HG03432 (cell line): ENCODE results near the gene TFCP2.
A peak's percentile ranks its signal among the peaks of the same experiment; 100 is the strongest.
"Not testable (repeated sequence)": the region's sequence is repeated elsewhere in the genome, so short reads cannot be mapped to it uniquely, and the experiment has no call there.

ENCODE experiments used
- ATAC-seq: cut with Tn5 transposase; IDR thresholded peaks from one replicate; pipeline ENCODE4 v1.9.1; 2021; ENCODE audit warnings: mild to moderate bottlenecking, moderate library complexity; ENCODE audit not compliant: unreplicated experiment

The TFCP2 gene

GRCh38 chr12:51172515-51173431 is at the start of gene TFCP2:
Gene TFCP2, minus strand, starts transcription at chr12:51173135. Its CDS starts 713 bp downstream, at chr12:51172422.
- ATAC-seq: peak; percentile 94

DNA sequence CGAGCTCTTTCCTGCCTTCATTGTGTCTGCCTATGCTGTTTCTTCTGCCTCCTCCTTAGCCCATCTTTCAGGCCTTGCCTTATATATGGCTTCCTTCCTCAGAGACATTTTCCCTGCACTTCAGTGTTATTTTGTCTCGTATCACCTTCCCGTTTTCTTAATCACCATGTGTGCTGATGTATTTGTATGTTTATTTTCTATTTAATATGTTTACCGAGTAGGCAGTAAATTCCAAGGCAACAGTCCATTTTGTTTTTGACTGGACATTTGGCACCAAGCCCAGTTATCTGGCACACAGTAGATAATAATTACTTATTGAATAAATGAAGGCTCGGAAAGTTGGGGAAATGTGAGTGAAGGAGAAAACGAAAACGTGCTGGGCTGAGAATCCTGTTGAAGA is 49.5 kb upstream of the TFCP2 start:
- no peak for ATAC-seq

GRCh38 chr12:51219857-51220256 is 46.9 kb upstream of the TFCP2 start:
- ATAC-seq: not testable (repeated sequence)

DNA sequence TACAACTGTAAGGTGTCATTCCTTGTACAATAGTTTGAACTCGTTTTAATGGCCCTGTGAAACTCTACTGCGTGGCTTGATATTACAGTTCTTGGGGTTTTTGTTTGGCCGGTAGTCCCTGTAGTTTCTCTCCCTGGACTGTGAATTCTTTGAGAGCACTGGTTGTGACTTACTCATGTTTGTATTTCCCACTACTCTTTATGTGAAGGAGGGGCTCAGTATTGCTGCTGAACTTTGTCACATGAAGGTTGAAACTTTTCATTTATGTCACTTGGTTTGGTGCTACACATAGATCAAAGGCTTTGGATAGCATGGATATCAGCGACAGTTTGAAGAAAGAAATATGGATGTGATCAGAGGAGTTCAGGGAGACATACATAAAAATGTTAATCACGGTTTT is 46.4 kb upstream of the TFCP2 start:
- ATAC-seq: no peak

DNA sequence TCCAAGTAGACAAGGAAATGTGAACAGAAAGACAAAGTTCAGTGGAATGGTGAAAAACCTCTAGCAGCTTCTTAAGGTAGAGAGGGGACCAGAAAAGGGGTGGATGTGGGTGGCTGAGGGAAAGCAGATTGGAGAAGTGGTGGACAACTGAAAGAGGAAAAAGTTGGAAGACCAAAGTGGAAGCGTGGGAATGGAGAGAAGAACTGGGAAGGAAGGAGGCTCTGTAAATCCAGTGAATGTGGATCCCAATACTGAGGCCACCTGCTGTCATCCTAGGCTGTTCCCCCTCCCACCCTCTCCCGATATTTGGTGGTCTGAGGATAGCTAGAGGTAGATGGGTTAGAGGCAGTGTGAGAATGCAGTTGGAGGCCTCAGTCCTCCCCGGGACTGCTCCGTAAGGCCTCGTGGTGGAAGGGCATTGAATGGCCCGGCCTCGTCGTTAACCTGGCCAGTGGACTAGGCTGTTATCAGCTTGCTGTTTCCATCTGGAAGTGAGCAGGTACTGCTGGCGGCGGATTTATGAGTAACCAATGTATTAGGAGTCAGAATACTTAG is 45.7 kb upstream of the TFCP2 start:
- ATAC-seq: no peak

- peak; percentile 74 for ATAC-seq
Observed at GRCh38 chr12:51217968-51218606, 45.2 kb upstream of the TFCP2 start, which contains the start of gene POU6F1. Gene POU6F1, minus strand, starts transcription at chr12:51218062. Its CDS starts 11,226 bp downstream, at chr12:51206836.

GRCh38 chr12:51217133-51217967 is 44.4 kb upstream of the TFCP2 start:
- ATAC-seq: peak; percentile 48

DNA sequence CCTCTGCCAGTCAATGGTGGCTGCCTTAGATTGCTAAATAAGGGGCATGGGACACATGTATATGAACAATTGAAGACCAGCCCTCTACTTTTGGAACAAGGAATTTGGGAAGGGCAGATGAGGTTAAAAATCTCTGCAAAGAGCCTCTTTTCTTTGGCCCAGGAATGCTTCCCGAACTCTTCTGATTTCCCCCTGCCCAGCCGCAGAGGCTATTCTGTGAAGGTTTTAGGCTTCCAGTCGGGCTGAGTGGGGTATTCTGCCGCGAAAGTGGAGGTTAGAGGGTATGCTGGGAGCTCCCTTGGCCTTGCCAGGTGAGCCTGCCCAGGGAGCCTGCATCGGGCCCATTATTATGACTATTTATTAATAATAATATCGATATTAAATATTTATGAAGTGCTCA is 43.7 kb upstream of the TFCP2 start:
- no peak for ATAC-seq

- no peak for ATAC-seq
Observed at GRCh38 chr12:51214895-51215294, 42.0 kb upstream of the TFCP2 start.

DNA sequence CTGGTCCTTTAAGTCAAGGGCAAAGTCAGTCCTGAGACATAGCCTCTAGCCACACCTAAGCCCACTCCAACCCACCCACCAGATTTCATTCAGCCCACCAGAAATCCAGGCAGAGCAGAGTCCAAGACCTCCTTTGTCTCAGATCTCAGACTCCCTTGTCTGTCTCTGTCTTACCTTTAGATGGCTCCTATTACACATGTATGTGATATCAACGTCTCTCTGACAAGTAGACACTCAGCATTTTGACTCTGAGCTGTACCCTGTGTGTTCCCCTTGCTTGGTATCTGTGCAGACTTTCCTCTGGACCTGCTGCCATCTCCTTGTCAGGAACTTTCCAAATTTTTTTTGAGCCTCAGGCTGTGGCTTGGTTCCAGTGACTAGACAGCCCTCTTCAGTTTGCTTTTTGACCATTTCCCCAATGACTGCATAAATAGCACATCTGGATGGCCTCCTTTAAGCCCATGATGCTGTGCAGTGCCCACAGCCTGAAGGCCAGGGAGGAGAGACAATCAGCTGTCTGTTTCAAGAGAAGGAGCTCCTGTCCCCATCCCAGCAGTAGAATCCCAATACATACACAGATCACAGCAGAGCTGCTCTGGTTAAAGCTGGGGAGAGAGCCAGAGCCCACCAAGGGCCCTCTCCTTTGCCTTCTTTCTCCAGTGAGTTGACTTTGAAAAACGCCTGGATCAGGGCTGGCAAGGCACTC is 37.9 kb upstream of the TFCP2 start:
- no peak for ATAC-seq

DNA sequence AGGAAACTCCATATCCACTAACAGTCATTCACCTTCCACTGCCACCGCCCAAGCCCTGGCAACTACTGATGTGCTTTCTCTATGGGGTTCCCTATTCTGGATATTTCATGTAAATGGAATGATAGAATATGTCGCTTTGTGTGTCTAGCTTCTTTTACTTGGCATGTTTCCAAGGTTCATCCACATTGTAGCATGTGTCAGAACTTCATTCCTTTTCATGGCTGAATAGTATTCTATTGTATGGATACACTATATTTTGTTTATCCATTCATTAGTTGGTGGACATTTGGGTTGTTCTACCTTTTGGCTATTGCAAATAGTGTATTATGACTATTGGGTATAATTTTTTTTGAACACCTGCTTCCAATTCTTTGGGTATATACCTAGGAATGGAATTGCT is 36.3 kb upstream of the TFCP2 start:
- no peak for ATAC-seq

- no peak for ATAC-seq
Observed at GRCh38 chr12:51208016-51208660, 35.2 kb upstream of the TFCP2 start.

DNA sequence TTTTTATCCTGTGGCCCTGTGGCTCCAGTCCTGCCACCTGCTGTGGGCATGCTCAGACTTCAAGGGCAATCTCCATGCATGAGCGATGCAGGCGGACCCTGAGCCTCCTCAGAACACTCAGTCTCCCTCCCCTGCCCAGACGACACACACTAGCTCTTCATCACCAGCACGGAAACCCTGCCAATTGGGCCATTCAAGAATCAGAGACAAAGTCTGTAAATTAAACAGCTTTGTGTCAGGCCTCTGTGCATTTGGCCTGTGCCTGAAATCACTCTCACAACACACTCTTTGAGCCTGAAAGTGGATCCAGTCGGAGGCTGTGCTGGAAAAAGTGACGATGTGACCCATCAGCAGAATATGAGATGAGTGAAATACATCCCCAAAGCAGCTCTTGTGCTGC is 32.4 kb upstream of the TFCP2 start:
- no peak for ATAC-seq

DNA sequence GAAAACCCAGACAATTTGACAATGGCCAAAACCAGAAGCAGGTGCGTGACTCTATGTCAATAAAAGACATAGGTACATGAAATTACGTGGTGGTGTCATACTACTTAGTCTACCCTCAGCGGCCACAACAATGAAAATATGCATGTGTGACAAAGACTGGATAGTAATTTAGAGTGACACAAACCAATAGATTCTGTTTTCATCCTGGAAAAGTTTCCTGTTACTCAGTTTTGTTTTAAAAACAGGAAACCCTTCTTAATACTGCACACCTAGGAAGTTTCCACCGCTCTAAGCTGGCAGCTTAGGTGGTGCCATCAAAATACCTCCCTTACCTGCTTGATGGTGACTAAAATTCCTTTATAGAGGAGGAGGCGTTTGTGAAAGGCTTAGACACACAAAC is 29.8 kb upstream of the TFCP2 start:
- ATAC-seq: no peak

GRCh38 chr12:51200806-51201205 is 27.9 kb upstream of the TFCP2 start:
- ATAC-seq: no peak

DNA sequence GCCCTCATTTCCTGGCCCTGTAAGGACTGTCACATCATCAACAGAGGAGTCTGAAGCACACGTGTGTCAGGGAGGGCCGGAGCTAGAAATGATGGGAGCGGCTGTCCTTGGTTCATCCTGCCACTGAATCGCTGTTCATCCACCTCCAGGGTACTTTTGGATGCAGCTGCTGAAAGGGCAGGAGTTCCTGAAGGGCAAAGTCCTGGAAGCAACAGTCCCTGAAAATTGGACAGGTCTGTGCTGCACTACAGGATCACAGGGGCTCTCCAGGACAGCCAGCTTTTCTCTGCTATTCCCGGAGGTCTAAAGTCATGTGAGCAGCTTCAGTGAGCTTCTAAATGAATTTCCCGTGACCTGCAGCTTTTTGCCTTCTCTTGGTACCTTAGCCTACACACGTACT is 27.2 kb upstream of the TFCP2 start:
- ATAC-seq: no peak

DNA sequence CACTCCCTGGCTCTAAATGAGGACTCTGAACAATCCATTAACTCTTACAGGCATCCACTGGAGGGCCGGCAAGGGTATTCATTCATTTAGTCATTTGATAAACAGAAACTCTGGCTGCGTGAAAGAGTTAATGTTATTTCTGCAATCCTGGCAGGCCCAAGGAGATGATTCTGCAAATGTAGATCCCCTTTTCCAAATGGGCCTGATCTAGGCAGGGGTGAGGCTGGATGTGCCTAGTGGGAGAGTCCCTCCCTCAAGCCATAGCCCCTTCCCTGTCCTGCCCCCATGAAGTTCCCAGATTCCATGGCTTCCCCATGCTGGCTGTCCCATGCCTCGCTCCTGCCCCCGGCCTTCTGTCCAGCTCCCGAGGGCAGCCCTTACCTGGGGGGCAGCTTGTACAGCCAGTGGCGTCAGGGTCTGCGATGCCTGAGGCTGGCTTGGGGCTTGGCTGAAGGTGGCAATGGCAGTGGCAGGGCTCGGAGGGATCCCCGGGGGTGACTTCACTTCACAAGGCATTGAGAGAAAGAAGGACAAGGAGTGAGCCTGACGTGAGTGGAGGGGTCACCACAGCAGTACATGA is 26.5 kb upstream of the TFCP2 start:
- no peak for ATAC-seq

DNA sequence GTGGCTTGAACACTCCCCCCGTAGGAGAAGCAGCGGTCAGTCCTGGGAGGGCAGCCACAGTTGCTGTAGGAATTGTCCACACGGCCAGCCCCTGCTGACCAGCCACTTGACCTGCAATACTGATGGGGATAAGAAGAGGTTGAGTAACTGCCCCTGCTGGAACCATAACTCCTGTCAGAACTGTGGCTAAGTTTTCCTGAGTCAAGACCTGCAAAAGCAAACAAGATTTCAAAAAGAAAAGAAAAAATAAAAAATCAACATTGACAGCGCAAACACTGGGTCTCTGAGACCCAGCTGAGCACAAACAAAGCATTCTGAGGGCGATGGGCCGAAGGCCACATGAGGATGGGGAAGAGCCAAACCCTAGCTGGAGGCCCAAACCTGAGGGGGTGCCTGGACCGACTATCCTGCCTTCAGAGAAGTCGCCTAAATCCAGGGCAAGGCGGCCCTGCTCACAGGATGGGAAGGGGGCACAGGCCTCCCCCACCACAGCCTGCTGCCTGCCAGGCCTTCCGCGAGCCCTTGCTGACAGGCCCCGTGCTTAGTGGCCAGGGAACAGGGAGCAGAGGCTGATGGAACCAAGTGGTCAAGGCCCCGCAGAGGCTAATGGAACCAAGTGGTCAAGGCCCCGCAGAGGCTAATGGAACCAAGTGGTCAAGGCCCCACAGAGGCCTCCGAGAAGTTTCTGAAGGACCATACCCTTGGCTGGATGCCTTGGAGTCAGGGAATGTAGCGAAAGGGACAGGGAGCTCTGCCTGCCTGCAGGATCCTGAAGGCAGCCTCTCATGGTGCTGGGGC is 25.8 kb upstream of the TFCP2 start:
- ATAC-seq: no peak
